Neural progenitor cell (in vitro differentiated cells): ENCODE results near the gene GDF11.

Source experiments
- CTCF ChIP-seq: fragments of 200-600 bp; sonication (generic); IDR thresholded peaks from 2 replicates; pipeline ENCODE4 v1.5.1; 2017; ENCODE audit warnings: antibody characterized with exemption, mild to moderate bottlenecking
- EZH2 ChIP-seq: fragments of 200-600 bp; sonication (generic); IDR thresholded peaks from 2 replicates; pipeline ENCODE4 v1.6.1; 2017; ENCODE audit warnings: antibody characterized with exemption, mild to moderate bottlenecking, moderate library complexity

DNA sequence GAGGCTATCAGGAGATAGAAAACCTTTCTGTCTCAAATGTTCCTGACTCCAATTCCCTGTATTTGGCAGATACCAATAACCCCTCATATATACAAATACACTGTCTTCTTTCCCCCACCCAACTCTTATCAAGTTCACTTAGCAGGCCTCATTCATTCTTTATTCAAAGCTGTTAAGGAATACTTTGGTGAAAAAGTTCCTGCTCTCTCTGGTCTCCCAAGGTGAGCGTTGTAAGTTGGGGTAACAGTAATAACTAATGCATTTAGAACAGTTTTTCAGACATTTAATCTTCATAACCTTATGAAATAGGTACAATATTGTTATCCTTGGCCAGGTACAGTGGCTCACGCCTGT is 3.9 kb upstream of the GDF11 start:
- no peak for TF ChIP-seq EZH2
- no peak for TF ChIP-seq CTCF
